SK-N-SH (cell line): ENCODE measurements around the gene KRTAP10-2. TPM values are rescaled to one million over a fixed set of nuclear protein-coding genes. Genes with fewer than 3 reads are reported as not detected.
"Not testable (repeated sequence)": the region's sequence is repeated elsewhere in the genome, so short reads cannot be mapped to it uniquely, and the experiment has no call there.

ENCODE experiments used
- CTCF ChIA-PET: fragments of 300-600, 350-600 bp; formaldehyde crosslinking; extraction: SDS; loops from one replicate; lab custom pipeline; 2021; lab: Yijun Ruan, JAX
- POLR2A ChIA-PET: fragments of 350-600 bp; sonication (Branson Sonifier 250); formaldehyde crosslinking; extraction: SDS; loops from one replicate; lab custom pipeline; 2020; ENCODE audit warnings: antibody characterized with exemption, inconsistent platforms; lab: Yijun Ruan, JAX
- DNase-seq: peaks from one replicate; pipeline ENCODE4 v3.0.0; 2012
- H2AFZ ChIP-seq: fragments of 200-600 bp; sonication (generic); 2 replicates; pipeline ENCODE4 v1.8.1; 2016; ENCODE audit warnings: antibody characterized with exemption, mild to moderate bottlenecking, low read depth
- H3F3A ChIP-seq: fragments of 200-600 bp; sonication (generic); replicated peaks from 2 replicates; pipeline ENCODE3; 2016; ENCODE audit warnings: antibody characterized with exemption, mild to moderate bottlenecking; ENCODE audit not compliant: insufficient read depth
- H3K27ac ChIP-seq, 2 experiments: fragments of 200-500 bp in 1 of 2; fragments of 200-600 bp in 1 of 2; sonication (Bioruptor generic) in 1 of 2; sonication (generic), shearing (Covaris generic) in 1 of 2; 2 replicates each; pipeline versions ENCODE4 v1.5.1 to v1.6.1; 2014 to 2016; ENCODE audit warnings: low read depth in 2 of 2, inconsistent platforms in 1 of 2, low read length in 1 of 2, mild to moderate bottlenecking in 1 of 2, mixed read lengths in 1 of 2
- H3K27me3 ChIP-seq: fragments of 200-600 bp; sonication (generic), shearing (Covaris generic); 2 replicates; pipeline ENCODE4 v1.6.1; 2016; ENCODE audit warnings: mixed run types; ENCODE audit not compliant: insufficient read depth
- H3K36me3 ChIP-seq, 2 experiments: fragments of 200-500 bp in 1 of 2; fragments of 200-600 bp in 1 of 2; sonication (Bioruptor generic) in 1 of 2; sonication (generic) in 1 of 2; replicated peaks in 1 of 2; 2 replicates each; pipeline versions ENCODE3 to v1.5.1; 2014 to 2016; ENCODE audit warnings: low read length in 1 of 2, mild to moderate bottlenecking in 1 of 2; ENCODE audit not compliant: insufficient read depth in 2 of 2, control insufficient read depth in 1 of 2
- H3K4me1 ChIP-seq, 2 experiments: fragments of 200-500 bp in 1 of 2; fragments of 200-600 bp in 1 of 2; sonication (Bioruptor generic) in 1 of 2; sonication (generic), shearing (Covaris generic) in 1 of 2; 2 replicates each; pipeline versions ENCODE4 v1.5.1 to v1.6.1; 2014 to 2016; ENCODE audit warnings: low read depth in 1 of 2, low read length in 1 of 2, mixed run types in 1 of 2; ENCODE audit not compliant: insufficient read depth in 2 of 2, control insufficient read depth in 1 of 2
- H3K4me2 ChIP-seq: fragments of 200-600 bp; sonication (generic), shearing (Covaris generic); 2 replicates; pipeline ENCODE4 v1.6.1; 2017; ENCODE audit warnings: mixed run types
- H3K4me3 ChIP-seq, 2 experiments: fragments of 200-500 bp in 1 of 2; fragments of 200-600 bp in 1 of 2; sonication (Bioruptor generic) in 1 of 2; sonication (generic), shearing (Covaris generic) in 1 of 2; 2 replicates each; pipeline versions ENCODE4 v1.5.1 to v1.8.1; 2014 to 2016; ENCODE audit warnings: low read depth in 2 of 2, inconsistent platforms in 1 of 2, low read length in 1 of 2, mild to moderate bottlenecking in 1 of 2, mixed read lengths in 1 of 2, moderate library complexity in 1 of 2
- H3K79me2 ChIP-seq: fragments of 200-600 bp; sonication (generic); 2 replicates; pipeline ENCODE4 v1.8.1; 2017; ENCODE audit warnings: mild to moderate bottlenecking; ENCODE audit not compliant: insufficient read depth
- H3K9ac ChIP-seq: fragments of 200-600 bp; sonication (generic); 2 replicates; pipeline ENCODE4 v1.6.1; 2017; ENCODE audit warnings: mixed run types
- H3K9me2 ChIP-seq: fragments of 200-600 bp; sonication (generic); 2 replicates; pipeline ENCODE4 v1.6.1; 2017; ENCODE audit warnings: mixed run types
- H3K9me3 ChIP-seq: fragments of 200-600 bp; sonication (generic); 2 replicates; pipeline ENCODE4 v1.6.1; 2017; ENCODE audit warnings: mixed run types, mild to moderate bottlenecking, moderate library complexity
- H4K20me1 ChIP-seq: fragments of 200-600 bp; sonication (generic); 2 replicates; pipeline ENCODE4 v1.6.1; 2017; ENCODE audit warnings: mild to moderate bottlenecking, mixed run types; ENCODE audit not compliant: insufficient read depth
- EP300 ChIP-seq, 2 experiments: IDR thresholded peaks; 2 replicates each; pipeline versions ENCODE4 v1.4.0 to v1.6.1; 2012; ENCODE audit warnings: borderline replicate concordance in 1 of 2, low read depth in 1 of 2, low read length in 1 of 2
- FOXJ3 ChIP-seq: sonication (generic); formaldehyde crosslinking; IDR thresholded peaks from 2 replicates; pipeline ENCODE4 v1.5.1; 2020; ENCODE audit warnings: mild to moderate bottlenecking, missing genetic modification reagents
- FOXM1 ChIP-seq: IDR thresholded peaks from 2 replicates; pipeline ENCODE4 v1.4.0; 2012; ENCODE audit warnings: low read depth, mild to moderate bottlenecking
- GABPA ChIP-seq: IDR thresholded peaks from 2 replicates; pipeline ENCODE4 v1.4.0; 2012; ENCODE audit warnings: low read depth, mild to moderate bottlenecking
- JUND ChIP-seq: IDR thresholded peaks from 2 replicates; pipeline ENCODE4 v1.4.0; 2012
- MEF2A ChIP-seq: IDR thresholded peaks from 2 replicates; pipeline ENCODE4 v1.4.0; 2012; ENCODE audit warnings: low read depth, borderline replicate concordance
- NFIC ChIP-seq: IDR thresholded peaks from 2 replicates; pipeline ENCODE4 v1.4.0; 2012; ENCODE audit warnings: borderline replicate concordance
- POLR2AphosphoS5 ChIP-seq: IDR thresholded peaks from 2 replicates; pipeline ENCODE4 v1.6.1; 2012; ENCODE audit warnings: low read depth, low read length
- SIN3A ChIP-seq: IDR thresholded peaks from 2 replicates; pipeline ENCODE4 v1.6.1; 2012; ENCODE audit warnings: low read depth, mild to moderate bottlenecking, low read length, moderate library complexity, borderline replicate concordance
- SMC3 ChIP-seq: IDR thresholded peaks from 2 replicates; pipeline ENCODE4 v1.6.1; 2012; ENCODE audit warnings: low read depth, low read length, improper control_type of control experiment
- TAF1 ChIP-seq: IDR thresholded peaks from 2 replicates; pipeline ENCODE4 v1.6.1; 2012; ENCODE audit warnings: low read depth, mild to moderate bottlenecking, low read length, moderate library complexity, borderline replicate concordance
- TCF12 ChIP-seq: IDR thresholded peaks from 2 replicates; pipeline ENCODE4 v1.4.0; 2012
- TEAD4 ChIP-seq: IDR thresholded peaks from 2 replicates; pipeline ENCODE4 v1.4.0; 2012; ENCODE audit warnings: mild to moderate bottlenecking, borderline replicate concordance; ENCODE audit not compliant: insufficient read depth
- YY1 ChIP-seq: IDR thresholded peaks from 2 replicates; pipeline ENCODE4 v1.4.0; 2012; ENCODE audit warnings: low read depth, mild to moderate bottlenecking
- ZBTB33 ChIP-seq: IDR thresholded peaks from 2 replicates; pipeline ENCODE4 v1.4.0; 2012; ENCODE audit warnings: low read depth, borderline replicate concordance
- WGBS: methylation state at CpG from one replicate; pipeline ENCODE4 v1.1.6; 2017; ENCODE audit warnings: low lambda C conversion rate; 5-methylcytosine and 5-hydroxymethylcytosine counted together
- polyA plus RNA-seq, 3 experiments: library from polyadenylated mRNA; depleted of rRNA; stranded (reverse); fragments of >200 nt; gene quantifications; 2 replicates each; pipeline ENCODE4 v1.2.3, GENCODE V29; 2012
- TF ChIP-seq, protein P1 (sequence below): fragments of 200-600 bp; sonication (generic); IDR thresholded peaks from 2 replicates; pipeline ENCODE4 v1.6.1; 2017; ENCODE audit warnings: antibody characterized with exemption, mild to moderate bottlenecking, moderate library complexity

Gene KRTAP10-2
- polyA plus RNA-seq, 1 of the 3 experiments (the other 2 are of a cell fraction): not detected

- TF ChIP-seq, protein P1, sequence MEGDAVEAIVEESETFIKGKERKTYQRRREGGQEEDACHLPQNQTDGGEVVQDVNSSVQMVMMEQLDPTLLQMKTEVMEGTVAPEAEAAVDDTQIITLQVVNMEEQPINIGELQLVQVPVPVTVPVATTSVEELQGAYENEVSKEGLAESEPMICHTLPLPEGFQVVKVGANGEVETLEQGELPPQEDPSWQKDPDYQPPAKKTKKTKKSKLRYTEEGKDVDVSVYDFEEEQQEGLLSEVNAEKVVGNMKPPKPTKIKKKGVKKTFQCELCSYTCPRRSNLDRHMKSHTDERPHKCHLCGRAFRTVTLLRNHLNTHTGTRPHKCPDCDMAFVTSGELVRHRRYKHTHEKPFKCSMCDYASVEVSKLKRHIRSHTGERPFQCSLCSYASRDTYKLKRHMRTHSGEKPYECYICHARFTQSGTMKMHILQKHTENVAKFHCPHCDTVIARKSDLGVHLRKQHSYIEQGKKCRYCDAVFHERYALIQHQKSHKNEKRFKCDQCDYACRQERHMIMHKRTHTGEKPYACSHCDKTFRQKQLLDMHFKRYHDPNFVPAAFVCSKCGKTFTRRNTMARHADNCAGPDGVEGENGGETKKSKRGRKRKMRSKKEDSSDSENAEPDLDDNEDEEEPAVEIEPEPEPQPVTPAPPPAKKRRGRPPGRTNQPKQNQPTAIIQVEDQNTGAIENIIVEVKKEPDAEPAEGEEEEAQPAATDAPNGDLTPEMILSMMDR: no peak
- TF ChIP-seq EP300 (IDR thresholded peaks at IDR 0.05; ENCODE audit: borderline replicate concordance in 1 of 2, low read depth in 1 of 2, low read length in 1 of 2) (no peak), GABPA (no peak), SMC3 (no peak), NFIC (no peak), FOXJ3 (CRISPR knock-in tag) (no peak)
Measured at GRCh38 chr21:44564099-44564498, 12.8 kb upstream of the KRTAP10-2 start (continued).

GRCh38 chr21:44558695-44559094 lies 7.4 kb upstream of the KRTAP10-2 start, which contains the start of gene KRTAP10-3:
KRTAP10-3 (minus strand) TSS chr21:44558795; CDS start chr21:44558715, 80 bp downstream.
- Histone ChIP-seq H3K4me2 (no peak within 1 kb of the TSS), H2AFZ (no peak within 1 kb of the TSS), H4K20me1 (no peaks in the 10 kb centered on the region), H3K9me3 (no peaks in the 10 kb centered on the region), H3K9ac (no peak within 1 kb of the TSS), H3K36me3 (no peaks in the 10 kb centered on the region), H3K9me2 (no peaks in the 10 kb centered on the region), H3K27me3 (peaks cover 43% of the 10 kb centered on the region), H3K27ac (no peak within 1 kb of the TSS), H3K4me3 (no peak within 1 kb of the TSS), H3K79me2 (no peaks in the 10 kb centered on the region), H3K4me1 (no peaks in the 10 kb centered on the region), H3F3A (no peaks in the 10 kb centered on the region)
- WGBS: 3% methylated on average over 5 of the region's 5 CpGs
- POLR2A ChIA-PET: no interaction called here
- DNase-seq: no peak
- no peak for TF ChIP-seq ZBTB33
- TF ChIP-seq SIN3A: no peak
- TF ChIP-seq FOXM1: no peak
- TF ChIP-seq MEF2A: no peak
- TF ChIP-seq POLR2AphosphoS5: no peak
- no peak for TF ChIP-seq YY1
- TF ChIP-seq JUND: no peak
- TF ChIP-seq TEAD4: no peak
- TF ChIP-seq EP300 (IDR thresholded peaks at IDR 0.05; ENCODE audit: borderline replicate concordance in 1 of 2, low read depth in 1 of 2, low read length in 1 of 2): no peak
- TF ChIP-seq, protein P1: no peak
- no peak for TF ChIP-seq TAF1
- no peak for TF ChIP-seq TCF12
- CTCF ChIA-PET: no interaction called here

DNA sequence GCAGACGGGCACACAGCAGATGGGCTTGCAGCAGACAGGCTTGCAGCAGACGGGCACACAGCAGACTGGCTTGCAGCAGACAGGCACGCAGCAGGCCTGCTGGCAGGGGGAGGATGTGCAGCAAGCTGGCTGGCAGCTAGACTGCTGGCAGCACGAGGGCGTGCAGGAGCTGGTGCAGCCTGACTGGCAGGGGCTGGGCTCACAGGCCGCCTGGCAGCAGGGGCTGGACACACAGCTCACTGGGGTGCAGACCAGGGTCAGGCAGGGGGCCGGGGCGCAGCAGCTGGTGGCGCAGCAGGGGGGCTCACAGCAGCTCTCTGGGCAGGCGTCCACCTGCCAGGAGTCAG lies 7.0 kb upstream of the KRTAP10-2 start:
- CTCF ChIA-PET, H3K79me2 ChIP-seq, H3F3A ChIP-seq, H3K27ac ChIP-seq, H3K4me1 ChIP-seq, H3K36me3 ChIP-seq, DNase-seq, H3K9me3 ChIP-seq, H2AFZ ChIP-seq, H3K9ac ChIP-seq, H3K4me3 ChIP-seq, H3K4me2 ChIP-seq, POLR2A ChIA-PET, H3K9me2 ChIP-seq, H4K20me1 ChIP-seq: not testable (repeated sequence)
- 14% methylated on average over 2 of the region's 10 CpGs for WGBS
- H3K27me3 ChIP-seq: peaks cover 47% of the 10 kb centered on the region
